HG02943 (cell line): ENCODE results near the gene TRAPPC3L.

Source experiments
- ATAC-seq: cut with Tn5 transposase; IDR thresholded peaks from one replicate; pipeline ENCODE4 v1.9.1; 2021; ENCODE audit warnings: mild to moderate bottlenecking, low read depth, moderate library complexity; ENCODE audit not compliant: unreplicated experiment

Gene TRAPPC3L

GRCh38 chr6:116445102-116445501 lies 100.4 kb downstream of the TRAPPC3L start:
- ATAC-seq: no peak
